SH-SY5Y (cell line): ENCODE measurements around the gene KLHL22.

ENCODE experiments used
- GATA2 ChIP-seq: IDR thresholded peaks from 2 replicates; pipeline ENCODE4 v1.6.1; 2011; ENCODE audit warnings: mild to moderate bottlenecking, low read depth, low read length
- GATA3 ChIP-seq: IDR thresholded peaks from 2 replicates; pipeline ENCODE4 v1.6.1; 2011; ENCODE audit warnings: low read depth, mild to moderate bottlenecking, low read length, moderate library complexity

DNA sequence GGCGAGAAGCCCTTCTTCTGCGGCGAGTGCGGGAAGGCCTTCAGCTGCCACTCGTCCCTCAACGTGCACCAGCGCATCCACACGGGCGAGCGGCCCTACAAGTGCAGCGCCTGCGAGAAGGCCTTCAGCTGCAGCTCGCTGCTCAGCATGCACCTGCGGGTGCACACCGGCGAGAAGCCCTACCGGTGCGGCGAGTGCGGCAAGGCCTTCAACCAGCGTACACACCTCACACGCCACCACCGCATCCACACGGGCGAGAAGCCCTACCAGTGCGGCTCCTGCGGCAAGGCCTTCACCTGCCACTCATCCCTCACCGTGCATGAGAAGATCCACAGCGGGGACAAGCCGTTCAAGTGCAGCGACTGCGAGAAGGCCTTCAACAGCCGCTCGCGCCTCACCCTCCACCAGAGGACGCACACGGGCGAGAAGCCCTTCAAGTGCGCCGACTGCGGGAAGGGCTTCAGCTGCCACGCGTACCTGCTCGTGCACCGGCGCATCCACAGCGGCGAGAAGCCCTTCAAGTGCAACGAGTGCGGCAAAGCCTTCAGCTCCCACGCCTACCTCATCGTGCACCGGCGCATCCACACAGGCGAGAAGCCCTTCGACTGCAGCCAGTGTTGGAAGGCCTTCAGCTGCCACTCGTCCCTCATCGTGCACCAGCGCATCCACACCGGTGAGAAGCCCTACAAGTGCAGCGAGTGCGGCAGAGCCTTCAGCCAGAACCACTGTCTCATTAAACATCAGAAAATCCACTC is 89.5 kb downstream of the KLHL22 start:
- TF ChIP-seq GATA3 (no peak), GATA2 (no peak)
